T-helper 22 cell (primary cell): ENCODE results near the gene RTN4R.

ENCODE experiments used
- DNase-seq: peaks from one replicate; pipeline ENCODE4 v3.0.0-alpha.2; 2020; ENCODE audit warnings: low read depth

The RTN4R gene

DNA sequence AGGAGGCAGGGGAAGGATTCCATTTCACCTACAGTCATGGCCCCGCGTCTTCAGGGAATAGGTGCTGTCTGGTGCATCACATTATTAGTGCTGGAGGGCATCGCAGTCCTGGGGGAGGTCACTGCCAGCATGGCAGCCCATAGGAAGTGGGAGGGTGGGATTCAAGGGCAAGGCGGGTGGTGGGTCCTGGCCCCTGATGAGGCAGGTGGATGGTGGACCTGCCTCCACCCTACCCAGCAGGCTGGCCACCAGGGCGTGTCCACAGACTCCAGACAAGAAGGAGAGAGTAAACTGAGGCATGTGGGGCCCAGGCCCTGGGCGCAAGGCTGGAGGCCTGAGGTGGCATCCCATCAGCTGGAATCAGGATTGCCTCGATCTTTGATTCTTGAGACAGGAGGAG lies 53.3 kb downstream of the RTN4R start:
- DNase-seq: no peak

DNA sequence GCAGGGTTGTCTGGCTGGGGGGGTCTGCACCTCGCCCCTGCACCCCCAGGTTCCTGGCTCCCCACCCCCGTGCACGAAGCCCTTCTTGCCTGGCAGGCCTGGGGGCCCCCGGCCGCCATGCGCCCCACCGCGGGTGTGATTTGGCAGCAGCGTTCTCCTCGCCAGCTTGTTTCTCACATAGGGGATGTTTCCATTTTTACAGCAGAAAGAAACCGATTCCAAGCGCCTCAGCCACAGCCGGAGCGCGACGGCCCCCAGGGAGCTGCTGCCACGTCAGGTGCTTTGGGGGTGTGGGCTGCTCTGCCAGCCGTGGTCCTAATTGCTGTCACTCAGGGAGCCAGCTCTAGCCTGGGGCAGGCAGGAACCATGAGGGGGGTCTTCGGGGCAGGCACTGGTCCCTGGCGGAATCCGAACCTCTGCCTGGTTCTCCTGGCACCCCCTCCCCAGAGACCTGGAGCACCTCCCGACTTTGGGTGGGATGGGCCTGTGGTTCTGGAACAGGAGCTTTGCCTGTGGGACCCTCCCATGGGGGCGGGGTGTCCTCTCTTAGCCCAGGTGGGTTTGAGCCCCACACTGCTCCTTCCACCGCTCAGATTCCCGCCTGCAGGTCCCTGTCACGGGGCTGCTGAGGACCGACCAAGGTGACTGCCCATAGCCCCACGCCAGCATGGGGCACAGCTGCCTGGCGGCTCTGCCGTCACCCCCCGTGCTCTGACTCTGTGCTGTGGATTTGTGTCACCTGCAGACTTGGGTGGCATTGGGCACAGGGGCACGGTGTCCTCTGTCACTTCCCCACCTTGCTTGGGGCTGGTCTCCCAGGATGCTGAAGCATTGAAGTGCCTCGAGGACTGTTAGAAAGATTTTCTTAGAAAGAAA lies 54.0 kb downstream of the RTN4R start:
- no peak for DNase-seq

DNA sequence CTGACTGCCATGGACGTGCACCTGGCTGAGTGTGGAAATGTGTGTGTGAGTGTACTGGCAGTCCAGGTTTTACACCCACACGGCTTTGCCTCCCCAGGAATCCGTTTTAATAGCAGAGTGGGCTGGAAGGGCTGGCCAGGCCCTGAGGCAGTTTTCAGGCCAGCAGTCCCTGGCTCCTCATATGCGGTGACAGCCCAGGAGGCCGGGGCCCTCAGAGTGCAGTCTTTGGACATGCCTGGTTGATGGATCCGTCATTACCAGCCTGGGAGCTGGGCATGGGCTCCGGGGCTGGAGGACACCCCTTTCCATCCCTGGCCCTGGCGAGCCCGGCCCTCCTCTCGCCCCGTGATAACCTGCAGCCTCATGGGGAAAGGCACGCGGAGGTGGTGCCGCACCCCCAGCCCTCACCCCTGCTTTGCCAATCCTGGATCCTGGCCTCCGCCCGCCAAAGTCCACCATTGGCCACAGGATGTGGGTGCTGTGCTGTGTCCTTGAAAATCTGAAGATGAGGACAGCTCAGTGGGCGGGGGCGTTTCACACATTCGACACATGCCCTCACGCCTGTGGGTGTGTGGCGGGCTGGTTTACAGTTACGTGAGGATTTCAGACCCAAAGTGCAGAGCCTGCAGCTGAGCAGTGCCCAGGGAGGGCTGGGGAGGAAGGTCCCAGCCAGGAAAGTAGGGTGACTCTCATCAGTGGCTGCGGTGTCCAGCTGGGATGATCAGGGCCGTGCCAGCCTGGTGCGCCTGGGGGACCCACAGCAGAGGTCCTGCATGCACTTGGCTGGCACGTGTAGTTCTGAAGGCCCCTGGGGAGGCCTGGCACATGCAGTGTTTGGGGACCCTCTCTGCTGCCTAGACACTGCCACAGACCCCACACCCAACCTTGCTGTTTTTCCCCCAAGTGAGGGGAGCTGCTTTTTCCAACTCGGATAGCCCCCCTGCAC lies 55.1 kb downstream of the RTN4R start:
- DNase-seq: no peak

DNA sequence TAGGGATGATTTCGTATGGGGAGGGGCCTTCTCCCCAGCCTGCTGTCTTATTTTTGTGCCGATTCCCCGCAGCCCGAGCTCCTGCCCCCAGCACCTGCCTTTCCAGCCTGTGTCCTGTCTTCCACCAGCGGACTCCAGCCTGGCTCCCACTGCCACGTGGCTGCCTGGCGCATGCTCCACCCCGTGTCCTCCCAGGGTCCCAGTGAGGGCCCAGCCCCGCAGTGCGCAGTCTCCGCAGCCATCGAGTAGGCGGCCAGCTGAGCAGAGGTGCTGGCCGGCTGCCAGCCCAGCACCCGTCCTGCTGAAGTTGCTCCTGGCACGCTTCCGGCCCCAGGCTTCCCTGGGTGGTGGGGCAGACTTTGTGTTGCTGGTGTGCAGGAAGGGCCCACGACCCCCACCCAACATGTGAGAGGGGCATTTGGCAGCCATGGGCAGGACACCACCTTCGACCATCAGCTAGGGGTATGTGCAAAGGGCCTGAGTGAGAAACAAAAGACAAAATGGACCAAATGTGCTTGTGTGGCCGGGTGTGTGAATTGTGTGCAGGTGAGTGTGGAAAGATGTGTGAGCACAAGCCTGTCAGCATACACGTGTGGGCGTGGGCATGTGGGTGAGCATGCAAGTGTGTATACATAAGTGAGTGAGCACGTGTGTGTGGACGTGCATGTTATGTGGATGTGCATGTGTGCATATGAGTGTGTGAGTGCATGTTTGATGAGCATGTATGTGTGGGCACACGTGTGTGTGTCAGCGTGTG lies 55.9 kb downstream of the RTN4R start:
- no peak for DNase-seq

DNA sequence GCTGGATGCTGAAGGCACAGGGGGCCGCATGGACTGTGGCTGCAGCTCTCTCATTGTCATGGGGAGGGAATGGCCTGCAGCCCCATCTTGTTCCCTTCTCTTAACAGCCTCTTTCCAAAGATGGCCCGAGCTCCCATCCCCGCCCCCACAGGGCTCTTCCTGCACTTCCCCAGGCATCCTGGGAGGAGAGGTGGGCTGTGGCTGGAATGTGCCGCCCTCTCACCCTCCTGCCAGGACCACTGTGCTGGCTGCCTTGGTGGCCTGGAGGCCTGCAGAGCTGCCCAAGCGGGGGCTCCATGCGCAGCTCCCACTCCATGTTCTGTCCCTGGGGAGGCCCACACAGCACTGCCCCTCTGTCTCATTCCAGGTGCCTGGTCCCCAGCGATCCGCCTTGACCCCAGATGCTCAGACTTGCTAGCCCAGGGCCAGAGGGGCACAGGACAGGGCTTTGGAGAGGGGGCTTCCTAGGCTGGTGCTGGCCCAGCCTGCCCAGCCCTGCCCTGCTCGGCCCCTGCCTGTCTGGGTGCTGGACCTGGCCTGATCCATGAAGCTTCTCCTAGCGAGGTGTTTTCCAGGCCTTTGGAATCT lies 56.6 kb downstream of the RTN4R start:
- no peak for DNase-seq

DNA sequence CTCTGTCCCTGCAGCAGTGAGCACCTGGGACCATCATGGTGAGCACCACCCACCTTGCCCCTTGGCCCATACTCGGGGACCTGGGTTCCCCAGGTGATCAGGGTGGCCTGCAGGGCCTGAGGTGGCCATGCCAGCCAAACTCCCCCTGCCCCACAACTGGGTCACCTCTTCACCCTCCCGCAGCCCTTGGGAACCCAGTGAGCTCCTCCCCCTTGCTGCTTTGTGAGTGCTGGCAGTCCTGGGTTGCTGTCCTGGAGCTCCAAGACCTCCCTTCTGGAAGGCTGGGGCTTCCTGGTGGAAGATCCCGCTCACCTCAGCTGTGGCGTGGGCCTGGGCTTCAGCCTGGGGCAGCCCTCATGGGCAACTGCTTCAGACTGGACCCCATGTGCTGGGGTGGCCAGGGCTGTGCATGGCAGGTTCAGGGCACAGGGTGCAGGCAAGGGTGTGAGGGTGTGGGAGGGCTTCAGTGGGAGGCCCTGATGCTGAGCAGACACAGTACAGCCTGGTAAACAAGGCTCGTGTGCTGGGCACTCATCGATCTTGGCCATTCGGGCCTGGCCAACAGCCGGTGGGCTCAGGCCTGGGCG lies 57.6 kb downstream of the RTN4R start:
- no peak for DNase-seq

DNA sequence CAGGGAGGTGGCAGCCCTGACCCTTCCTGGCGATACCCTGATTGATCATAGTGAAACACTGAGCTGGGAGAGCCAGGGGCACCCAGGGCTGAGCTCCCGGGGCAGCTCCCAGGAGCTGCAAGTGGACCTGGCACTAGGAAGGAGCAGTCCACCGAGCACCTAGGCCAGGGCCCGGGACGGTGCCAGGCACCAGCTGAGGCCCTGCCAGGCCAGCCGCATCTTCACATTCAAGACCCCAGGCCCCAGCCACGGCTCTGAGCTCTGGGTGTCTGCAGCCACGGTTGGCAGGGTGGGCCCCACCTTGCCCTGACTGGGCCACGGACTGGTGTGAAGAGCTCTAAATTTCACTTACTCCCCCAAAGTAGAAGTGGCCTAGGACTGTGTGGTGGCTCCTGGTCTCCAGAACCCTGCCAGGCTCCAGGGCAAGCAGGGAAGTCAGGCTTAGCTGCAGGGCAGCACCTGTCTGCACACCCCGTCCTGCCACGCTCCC lies 58.3 kb downstream of the RTN4R start:
- no peak for DNase-seq

DNA sequence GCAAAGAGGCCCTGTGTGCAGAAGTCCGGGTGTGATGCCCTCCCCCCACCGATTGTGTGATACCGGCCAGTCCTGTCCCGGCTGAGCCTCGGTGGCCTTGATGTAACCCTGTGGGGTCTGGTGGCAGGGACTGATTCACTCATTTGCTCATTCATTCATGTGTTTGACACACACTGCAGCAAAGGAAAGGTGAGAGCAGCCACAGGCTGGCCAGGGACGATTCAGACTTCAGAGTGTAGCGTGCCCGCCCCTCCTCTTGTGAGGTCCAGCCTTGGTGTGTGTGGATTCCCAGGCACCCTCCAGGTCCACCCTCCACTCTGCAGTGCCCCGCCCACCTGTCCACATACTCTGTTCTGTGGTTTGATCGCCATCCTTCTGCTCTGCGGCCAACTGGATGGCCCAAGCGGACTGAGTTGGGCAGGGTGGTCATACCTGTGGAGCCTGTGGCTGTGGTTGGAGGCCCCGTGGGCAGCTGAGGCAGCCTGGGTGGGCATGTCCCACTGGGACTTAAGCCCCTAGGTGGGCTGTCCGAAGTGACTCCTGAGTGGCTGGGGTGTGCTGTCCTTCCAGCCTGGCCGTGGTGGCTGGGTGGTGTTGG lies 59.3 kb downstream of the RTN4R start:
- no peak for DNase-seq

DNA sequence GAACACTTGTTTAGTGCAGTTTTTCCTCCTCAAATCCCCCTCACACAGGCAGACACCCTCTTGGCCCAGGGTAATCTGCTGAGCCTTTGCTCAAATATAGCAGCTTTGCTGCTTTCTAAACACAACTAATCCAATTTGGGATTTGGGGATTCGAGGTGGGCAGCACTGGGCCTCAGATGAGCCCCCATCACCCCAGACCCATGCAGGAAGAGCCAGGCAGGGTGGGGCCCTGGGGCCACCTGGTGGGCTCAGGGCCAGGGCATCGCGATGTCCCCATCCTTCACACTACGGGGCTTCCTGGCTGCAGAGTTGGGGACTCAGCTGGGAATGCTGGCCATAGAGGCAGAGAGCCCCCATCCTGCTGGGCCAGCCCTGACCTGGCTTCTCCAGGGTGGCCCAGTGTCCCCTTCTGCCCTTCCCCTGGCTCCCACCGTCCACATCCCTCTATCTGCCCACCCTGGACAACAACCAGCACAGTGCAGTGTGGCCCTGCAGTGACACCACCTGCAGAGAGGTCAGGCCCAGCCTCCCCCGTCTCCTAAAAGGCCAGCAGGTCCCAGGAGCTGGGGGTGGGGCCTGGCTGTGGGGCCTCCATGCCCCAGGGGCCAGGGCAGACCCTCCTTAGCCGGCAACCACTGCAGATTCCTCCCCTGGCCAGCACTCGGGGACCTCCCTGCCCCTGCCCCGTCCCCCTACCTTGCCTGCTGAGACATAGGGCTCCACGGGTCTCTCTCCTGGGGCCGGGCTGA lies 60.7 kb downstream of the RTN4R start:
- no peak for DNase-seq

DNA sequence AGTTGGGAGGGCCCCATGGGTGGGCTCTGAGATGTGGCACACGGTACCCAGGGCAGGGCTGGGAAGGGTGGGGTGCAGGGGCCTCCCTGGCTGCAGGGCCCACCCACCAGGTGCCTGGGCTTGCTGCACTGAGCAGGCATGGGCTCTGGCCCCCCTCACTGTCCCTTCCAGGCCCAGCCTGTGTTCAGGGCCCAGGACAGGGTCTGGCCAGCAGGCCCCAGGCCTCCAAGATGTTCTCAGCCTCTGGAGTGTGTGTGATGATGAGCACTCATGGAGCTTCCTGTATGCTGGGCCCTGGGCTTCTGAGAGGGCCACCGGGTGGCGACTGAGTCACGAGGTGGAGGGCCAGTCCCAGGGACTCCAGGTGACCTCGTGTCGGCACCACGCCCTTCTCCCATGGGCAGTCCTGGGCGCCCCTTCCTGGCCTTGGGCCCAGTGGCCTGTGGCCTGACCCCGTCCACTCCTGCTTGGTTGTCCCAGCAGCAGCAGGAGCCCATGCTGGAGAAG lies 61.4 kb downstream of the RTN4R start:
- DNase-seq: no peak

DNA sequence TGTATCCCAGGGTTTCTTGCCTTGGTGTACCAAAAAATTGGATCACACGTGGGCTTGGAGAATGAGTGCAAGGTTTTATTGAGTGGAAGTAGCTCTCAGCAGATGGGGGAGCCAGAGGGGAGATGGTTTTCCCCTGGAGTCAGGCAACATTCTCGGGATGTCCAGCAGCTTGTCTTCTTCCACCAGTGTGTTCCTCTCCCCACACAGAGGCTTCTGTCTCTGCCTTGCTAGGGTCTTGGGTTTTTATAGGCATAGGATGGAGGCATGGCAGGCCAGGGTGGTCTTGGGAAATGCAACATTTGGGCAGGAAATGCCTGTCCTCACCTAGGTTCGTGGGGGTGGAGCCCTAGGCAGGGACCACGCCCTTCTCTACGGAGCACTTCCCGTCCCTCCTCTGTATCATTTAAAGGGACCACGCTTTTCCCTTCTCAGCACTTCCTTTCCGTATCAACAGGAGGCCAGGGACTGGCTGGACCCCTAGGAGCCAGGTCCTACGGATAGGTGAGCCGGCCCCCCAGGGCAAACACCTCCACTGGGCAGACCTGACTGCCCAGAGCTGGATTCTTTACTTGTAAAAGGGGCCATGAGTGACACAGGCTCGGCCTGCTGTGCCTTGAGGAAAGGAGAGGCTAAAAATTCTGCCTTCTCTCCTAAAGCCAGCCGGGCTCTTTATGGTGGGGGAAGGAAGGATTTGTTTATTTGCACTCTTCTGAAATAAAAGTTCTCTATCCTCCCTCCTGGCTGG lies 62.0 kb downstream of the RTN4R start:
- peak; percentile 15 for DNase-seq

DNA sequence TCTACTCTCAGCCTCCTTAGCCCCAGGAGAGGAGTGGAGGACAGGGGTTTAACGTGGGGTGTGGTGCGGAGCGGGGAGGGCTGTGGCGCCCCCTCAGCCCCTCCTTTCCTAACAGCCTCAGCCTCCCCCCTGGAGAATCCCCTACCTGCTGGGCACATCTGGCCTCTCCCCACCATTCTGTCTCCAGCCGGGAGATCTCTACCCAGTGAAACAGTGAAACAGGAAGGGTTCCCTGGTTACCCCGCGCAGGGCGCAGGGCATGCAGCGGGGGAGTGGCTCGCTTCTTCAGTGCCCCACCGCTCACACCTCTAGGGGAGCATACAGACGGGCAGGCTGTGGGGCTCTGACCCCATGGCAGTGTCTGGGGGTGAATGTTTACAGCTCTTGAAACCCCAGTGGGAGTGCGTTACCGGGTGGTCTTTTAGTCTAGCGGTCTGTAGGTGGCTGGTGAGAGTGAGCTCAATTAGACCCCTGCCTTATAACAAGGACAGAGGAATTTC lies 62.6 kb downstream of the RTN4R start:
- DNase-seq: no peak

DNA sequence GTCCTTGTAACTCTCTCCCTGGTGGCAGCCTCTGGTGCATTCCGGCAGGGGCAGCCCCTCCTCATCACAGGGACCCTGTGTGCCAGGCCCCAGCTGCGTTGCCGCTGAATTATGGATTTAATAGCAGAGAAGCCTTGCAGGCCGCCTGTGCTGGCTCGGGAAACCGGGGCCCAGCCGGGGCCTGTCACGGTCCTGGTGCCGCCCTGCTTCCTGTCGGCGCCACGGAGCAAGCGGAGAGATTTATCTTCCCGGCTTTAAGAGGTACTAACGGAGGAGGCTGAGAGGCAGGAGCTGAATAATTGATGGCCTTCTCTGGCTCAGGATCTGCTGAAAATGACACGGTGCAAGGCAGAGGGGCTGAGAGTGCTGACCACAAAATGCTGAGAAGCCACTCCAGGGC lies 63.3 kb downstream of the RTN4R start:
- DNase-seq: no peak

DNA sequence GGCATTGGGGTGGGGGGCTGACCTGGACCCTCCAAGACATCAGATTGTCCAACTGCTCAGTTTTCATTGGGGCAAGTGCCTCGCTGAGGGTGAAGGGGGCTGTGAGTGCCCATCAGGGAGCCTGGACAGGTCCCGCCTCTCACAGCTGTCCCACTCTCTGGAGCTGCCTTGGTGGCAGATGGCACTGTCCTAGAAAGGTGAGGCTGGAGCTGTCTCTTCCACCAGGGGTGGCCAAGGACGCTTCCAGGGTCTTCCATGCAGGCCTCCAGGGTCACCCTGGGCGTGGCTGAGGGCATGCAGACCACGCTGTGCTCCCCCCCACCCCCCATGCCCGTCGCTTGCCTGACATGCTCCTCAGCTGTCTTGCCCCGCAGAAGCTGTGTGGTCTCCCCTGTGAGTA lies 63.8 kb downstream of the RTN4R start:
- DNase-seq: no peak

DNA sequence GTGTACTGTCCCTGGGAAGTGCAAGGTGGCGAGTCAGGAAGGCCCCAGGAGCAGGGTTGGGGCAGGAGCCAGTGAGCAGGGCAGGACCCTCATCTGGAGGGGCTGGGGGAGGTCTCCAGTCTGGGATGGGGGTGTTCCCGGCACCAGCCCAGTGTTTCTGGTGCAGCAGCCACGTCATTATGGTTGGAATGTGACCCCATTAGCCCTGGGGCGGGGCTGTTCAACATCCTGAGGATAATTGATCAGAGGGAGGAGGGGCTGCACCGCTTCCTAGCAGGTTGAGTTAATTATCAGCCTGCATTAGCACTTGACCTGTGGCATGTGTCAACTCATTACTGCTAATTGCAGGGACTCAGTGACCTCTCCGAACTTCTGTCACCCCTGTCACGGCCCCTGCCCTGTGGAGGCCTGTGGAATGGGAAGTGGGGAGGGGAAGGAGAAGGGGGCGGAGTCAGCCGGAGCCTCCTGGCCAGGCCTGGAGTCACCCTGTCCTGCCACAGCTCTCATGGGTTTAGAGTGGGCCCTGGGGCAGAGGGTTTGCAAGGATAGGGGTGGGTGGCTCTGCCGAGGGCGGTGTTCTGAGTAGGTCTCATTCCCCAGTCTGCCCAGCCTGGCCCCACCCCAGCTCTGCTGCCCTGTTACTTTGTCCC lies 64.4 kb downstream of the RTN4R start:
- no peak for DNase-seq

DNA sequence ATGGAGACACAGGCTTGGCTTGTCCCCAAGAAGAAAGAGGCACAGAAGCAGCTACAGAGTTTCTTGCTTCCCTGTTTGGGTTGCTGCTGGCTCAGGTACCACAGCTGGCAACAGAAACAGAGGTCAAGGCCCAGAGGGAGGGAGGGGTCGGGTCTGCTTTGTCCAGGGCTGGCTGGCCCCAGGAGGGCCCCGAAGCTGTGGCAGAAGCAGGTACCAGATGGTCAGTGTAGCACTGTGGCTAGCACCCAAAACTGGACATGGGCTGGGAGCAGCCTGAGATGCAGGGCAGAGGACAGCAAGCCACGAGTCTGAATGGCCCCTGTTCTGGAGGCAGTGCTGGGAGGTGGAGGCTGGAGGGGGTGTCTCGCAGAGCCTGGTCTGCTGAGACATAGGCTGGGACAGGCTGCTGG lies 65.0 kb downstream of the RTN4R start:
- no peak for DNase-seq

DNA sequence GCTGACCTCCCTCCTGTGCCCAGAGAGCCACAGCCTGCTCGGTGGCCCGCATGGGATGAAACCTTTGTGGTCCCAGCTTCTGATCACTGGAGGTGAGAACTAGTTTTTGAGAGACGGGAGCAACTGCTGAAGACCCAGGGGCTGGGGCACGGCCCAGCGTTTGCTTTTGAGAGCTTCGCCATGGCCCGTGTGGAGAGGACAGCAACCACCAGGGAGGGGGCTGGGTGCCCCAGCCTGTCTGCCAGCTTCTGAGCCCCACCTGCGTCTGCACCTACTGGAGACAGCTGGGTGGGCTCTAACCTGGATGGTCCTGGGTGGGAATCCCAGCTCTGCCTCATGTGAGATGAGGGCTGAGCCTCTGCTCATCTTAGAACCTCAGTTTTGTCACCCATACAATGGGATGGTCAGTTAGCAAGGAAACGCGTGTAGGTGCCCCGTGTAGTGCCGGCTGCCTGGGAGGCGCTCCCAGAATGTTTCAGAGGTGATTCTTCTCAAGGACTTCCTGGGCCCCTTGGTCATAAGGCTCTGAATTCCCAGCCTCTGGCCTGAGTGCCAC lies 66.2 kb downstream of the RTN4R start:
- no peak for DNase-seq

DNA sequence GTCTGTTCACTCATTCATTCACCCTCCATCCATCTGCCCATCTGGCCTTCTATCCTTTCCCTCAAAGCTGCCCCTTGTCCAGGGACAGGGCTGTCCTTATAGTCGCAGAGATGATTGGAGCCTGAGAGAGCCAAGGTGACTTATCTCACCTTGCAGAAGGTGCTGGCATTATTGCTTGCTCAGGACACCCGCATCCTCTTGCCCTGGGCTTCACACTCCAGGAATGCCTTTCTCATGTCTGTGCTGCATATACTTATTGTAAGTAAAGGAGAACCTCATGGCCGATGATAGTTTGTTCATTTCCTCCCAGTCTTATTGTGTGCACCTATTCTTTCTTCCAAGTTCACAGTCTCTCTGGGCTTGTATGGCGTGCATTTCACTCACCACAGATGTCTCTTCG lies 68.2 kb downstream of the RTN4R start:
- no peak for DNase-seq
